GM06990 (cell line): Measurements from ENCODE around the gene ZDHHC23.

Source experiments
- DNase-seq: peaks from one replicate; pipeline ENCODE4 v3.0.0-alpha.2; 2011; ENCODE audit not compliant: insufficient read length; ENCODE audit errors: extremely low read depth
- H3K27me3 ChIP-seq: replicated peaks from 2 replicates; pipeline ENCODE4 v1.6.0; 2011; ENCODE audit warnings: low read length; ENCODE audit not compliant: control insufficient read depth, insufficient read depth
- H3K36me3 ChIP-seq: 2 replicates; pipeline ENCODE4 v1.5.1; 2011; ENCODE audit warnings: low read length; ENCODE audit not compliant: control insufficient read depth, insufficient read depth
- H3K4me3 ChIP-seq: replicated peaks from 2 replicates; pipeline ENCODE4 v1.5.1; 2011; ENCODE audit warnings: low read depth, mild to moderate bottlenecking, control low read depth, low read length
- TF ChIP-seq, protein P1 (sequence below): IDR thresholded peaks from 2 replicates; pipeline ENCODE4 v1.5.1; 2011; ENCODE audit warnings: low read length, control low read depth, mild to moderate bottlenecking, inconsistent platforms; ENCODE audit not compliant: insufficient read depth, poor library complexity, severe bottlenecking

The ZDHHC23 gene

DNA sequence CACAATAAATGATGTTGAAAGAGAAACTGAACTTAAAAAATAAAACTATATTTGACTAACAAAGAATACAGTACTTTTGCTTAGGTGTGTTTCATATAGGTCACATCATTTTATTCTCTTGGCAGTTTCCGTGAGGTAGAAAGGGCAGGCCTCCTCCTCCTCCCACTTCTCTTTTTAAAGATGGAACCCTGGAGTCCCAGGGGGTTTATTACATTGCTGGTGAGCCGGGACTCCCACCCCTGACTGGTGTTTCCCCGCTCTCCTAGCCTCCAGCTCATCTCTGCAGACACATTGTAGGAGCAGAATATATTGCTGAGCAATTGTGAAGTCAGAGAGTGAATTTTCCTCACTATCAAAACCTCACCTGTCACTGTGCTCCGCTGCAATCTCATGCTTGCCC is 30.0 kb downstream of the ZDHHC23 start:
- TF ChIP-seq, protein P1, sequence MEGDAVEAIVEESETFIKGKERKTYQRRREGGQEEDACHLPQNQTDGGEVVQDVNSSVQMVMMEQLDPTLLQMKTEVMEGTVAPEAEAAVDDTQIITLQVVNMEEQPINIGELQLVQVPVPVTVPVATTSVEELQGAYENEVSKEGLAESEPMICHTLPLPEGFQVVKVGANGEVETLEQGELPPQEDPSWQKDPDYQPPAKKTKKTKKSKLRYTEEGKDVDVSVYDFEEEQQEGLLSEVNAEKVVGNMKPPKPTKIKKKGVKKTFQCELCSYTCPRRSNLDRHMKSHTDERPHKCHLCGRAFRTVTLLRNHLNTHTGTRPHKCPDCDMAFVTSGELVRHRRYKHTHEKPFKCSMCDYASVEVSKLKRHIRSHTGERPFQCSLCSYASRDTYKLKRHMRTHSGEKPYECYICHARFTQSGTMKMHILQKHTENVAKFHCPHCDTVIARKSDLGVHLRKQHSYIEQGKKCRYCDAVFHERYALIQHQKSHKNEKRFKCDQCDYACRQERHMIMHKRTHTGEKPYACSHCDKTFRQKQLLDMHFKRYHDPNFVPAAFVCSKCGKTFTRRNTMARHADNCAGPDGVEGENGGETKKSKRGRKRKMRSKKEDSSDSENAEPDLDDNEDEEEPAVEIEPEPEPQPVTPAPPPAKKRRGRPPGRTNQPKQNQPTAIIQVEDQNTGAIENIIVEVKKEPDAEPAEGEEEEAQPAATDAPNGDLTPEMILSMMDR: no peak
- no peak for DNase-seq
- no peaks in the 10 kb centered on the region for H3K27me3 ChIP-seq
- no peak overlapping the region for H3K4me3 ChIP-seq
- no peaks in the 10 kb centered on the region for H3K36me3 ChIP-seq

DNA sequence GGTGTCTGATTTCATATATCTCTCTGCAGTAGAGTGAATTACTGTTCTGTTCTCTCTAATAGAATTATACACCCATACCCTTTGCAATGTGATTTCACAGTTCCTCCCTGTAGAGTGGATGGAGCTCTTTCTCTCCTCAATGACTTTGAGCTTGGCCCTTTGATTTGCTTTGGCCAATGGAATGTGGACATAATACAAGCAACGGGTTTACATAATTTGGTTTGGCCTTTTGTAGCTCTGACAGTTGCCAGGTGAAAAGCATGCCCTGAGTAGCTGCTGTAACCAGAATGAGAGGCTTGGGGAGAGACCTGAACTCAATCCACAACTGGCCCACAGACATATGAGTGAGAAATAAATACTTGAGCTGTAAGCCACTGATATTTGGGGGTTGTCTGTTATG is 32.1 kb downstream of the ZDHHC23 start:
- Histone ChIP-seq H3K27me3 (no peaks in the 10 kb centered on the region), H3K36me3 (no peaks in the 10 kb centered on the region), H3K4me3 (no peak overlapping the region)
- TF ChIP-seq, protein P1: no peak
- no peak for DNase-seq

DNA sequence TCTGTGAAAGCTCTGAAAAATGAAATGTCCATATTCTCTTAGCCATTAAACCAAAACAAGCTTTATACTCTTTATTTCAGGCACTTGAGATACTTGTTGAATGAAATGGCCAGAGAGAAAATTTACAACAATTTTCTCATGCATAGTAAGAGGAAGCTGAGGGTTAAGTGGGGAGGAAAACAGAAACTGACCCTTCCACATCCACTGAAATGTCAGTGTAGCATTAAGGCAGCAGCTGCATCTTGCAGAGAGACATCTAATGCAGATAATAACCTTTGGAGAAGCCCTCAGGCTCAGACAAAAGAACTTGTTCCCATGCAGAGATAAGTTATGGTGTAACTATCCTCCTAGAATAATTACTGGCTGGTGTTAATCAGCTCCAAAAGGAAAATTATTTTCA is 34.0 kb downstream of the ZDHHC23 start:
- no peaks in the 10 kb centered on the region for H3K36me3 ChIP-seq
- no peak for DNase-seq
- H3K27me3 ChIP-seq: no peaks in the 10 kb centered on the region
- TF ChIP-seq, protein P1: no peak
- H3K4me3 ChIP-seq: no peak overlapping the region

DNA sequence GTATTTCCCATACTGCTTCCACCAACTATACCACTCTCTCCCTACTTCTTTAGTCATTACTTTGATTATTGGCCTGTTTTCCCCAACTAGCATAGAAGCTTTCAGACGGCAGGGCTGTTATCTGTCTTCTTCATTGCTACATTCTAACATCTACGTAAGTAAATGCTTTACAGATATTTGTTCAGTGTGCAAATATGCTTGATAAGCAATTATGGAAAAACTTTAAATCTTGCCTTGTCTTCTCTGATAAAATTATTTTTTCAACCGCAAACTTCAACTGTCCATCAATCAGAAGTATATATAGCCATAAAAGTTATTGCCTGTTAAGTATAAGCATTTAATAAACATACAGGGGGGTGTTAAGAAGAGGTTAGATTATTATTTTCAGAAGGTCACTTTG is 35.7 kb downstream of the ZDHHC23 start:
- no peak overlapping the region for H3K4me3 ChIP-seq
- H3K36me3 ChIP-seq: no peaks in the 10 kb centered on the region
- TF ChIP-seq, protein P1: no peak
- DNase-seq: no peak
- H3K27me3 ChIP-seq: no peaks in the 10 kb centered on the region

DNA sequence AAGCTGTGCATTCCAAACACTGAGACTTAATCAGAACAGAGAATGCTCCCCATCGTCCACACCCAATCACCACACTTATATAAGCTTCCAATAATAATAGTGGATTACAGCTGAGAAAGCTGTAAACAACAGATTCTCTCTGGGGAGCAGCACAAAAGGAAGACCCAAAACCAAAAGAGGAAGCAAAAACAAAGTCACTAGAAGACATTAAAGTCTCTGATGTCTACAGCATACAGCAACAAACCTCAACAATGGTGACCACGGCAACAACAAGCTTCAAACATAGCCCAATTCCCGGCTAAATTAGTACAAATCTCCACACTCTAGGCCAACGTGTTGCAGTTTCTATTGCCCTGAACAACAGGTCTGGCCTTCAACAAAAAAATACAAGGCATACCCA is 37.7 kb downstream of the ZDHHC23 start:
- TF ChIP-seq, protein P1: no peak
- H3K4me3 ChIP-seq: no peak overlapping the region
- no peaks in the 10 kb centered on the region for H3K36me3 ChIP-seq
- DNase-seq: no peak
- no peaks in the 10 kb centered on the region for H3K27me3 ChIP-seq

- DNase-seq: peak; percentile 33
These were observed 57.7 kb downstream of the ZDHHC23 start for GRCh38 chr3:114005481-114005880.

More at GRCh38 chr3:114005481-114005880, 57.7 kb downstream of the ZDHHC23 start:
- TF ChIP-seq, protein P1: peak; percentile 41
- H3K36me3 ChIP-seq: no peaks in the 10 kb centered on the region
- H3K27me3 ChIP-seq: no peaks in the 10 kb centered on the region
- no peak overlapping the region for H3K4me3 ChIP-seq
